K562 (cell line): Measurements from ENCODE around the gene ABCF2. TPM values are rescaled to one million over a fixed set of nuclear protein-coding genes. Genes with fewer than 3 reads are reported as not detected.

Source experiments
- ATAC-seq: fragments of 200-7000 bp; cut with Tn5 transposase; 3 replicates; pipeline ENCODE4 v1.9.1; 2020; ENCODE audit warnings: moderate library complexity
- BruUV-seq: library from RNA; stranded (reverse); fragments of 400-500 nt; replicated peaks from 2 replicates; lab custom pipeline; 2021; lab: Mats Ljungman, UMichigan
- CTCF ChIA-PET: fragments of 300-600 bp; formaldehyde crosslinking; extraction: SDS; loops from one replicate; lab custom pipeline; 2021; ENCODE audit warnings: low intra/inter-chr PET ratio; lab: Yijun Ruan, JAX
- POLR2A ChIA-PET: fragments of 300-600, 350-650 bp; sonication (Branson Sonifier 250); formaldehyde crosslinking; extraction: SDS; loops from one replicate; lab custom pipeline; 2021; ENCODE audit warnings: antibody characterized with exemption, inconsistent platforms; lab: Yijun Ruan, JAX
- DNase-seq, 4 experiments: peaks; one replicate each; pipeline versions ENCODE4 v3.0.0 to v3.0.0-alpha.2; 2011 to 2018; ENCODE audit warnings: low spot score in 3 of 4, mixed read lengths in 3 of 4; ENCODE audit errors: extremely low read depth in 1 of 4
- FAIRE-seq: peaks from 2 replicates; lab custom pipeline; 2011; peaks lifted over from hg19 to GRCh38; lab: Jason Lieb, UNC
- H2AFZ ChIP-seq: 2 replicates; pipeline ENCODE4 v1.6.0; 2011; ENCODE audit warnings: low read depth, low read length, control low read depth, inconsistent platforms
- H3K27ac ChIP-seq: fragments of 200-600 bp; 3 replicates; pipeline ENCODE4 v1.8.0; 2011; ENCODE audit warnings: low read depth, mild to moderate bottlenecking, control low read depth, inconsistent platforms, low read length, moderate library complexity, mixed read lengths; ENCODE audit errors: extremely low read depth
- H3K27me3 ChIP-seq, 2 experiments: fragments of 300-600 bp in 1 of 2; 2 replicates in 1 of 2; 3 replicates in 1 of 2; pipeline versions ENCODE4 v1.6.0 to v1.8.0; 2011; ENCODE audit warnings: inconsistent platforms in 2 of 2, low read length in 2 of 2, mild to moderate bottlenecking in 1 of 2, mixed read lengths in 1 of 2, moderate library complexity in 1 of 2; ENCODE audit not compliant: control insufficient read depth in 2 of 2, insufficient read depth in 2 of 2
- H3K36me3 ChIP-seq: fragments of 300-600 bp; 3 replicates; pipeline ENCODE4 v1.8.0; 2011; ENCODE audit warnings: mild to moderate bottlenecking, low read length, inconsistent platforms; ENCODE audit not compliant: control insufficient read depth, insufficient read depth
- H3K4me1 ChIP-seq, 2 experiments: fragments of 200-600 bp in 1 of 2; replicated peaks in 1 of 2; 2 replicates in 1 of 2; 3 replicates in 1 of 2; pipeline versions ENCODE4 v1.5.1 to v1.8.0; 2011; ENCODE audit warnings: inconsistent platforms in 2 of 2, low read length in 2 of 2, mild to moderate bottlenecking in 1 of 2, mixed read lengths in 1 of 2, moderate library complexity in 1 of 2; ENCODE audit not compliant: control insufficient read depth in 2 of 2, insufficient read depth in 2 of 2
- H3K4me2 ChIP-seq: 2 replicates; pipeline ENCODE4 v1.6.1; 2011; ENCODE audit warnings: low read length, control low read depth, inconsistent platforms, mixed read lengths; ENCODE audit not compliant: insufficient read depth
- H3K4me3 ChIP-seq: fragments of 200-600 bp; sonication (generic), shearing (Covaris generic); 2 replicates; pipeline ENCODE4 v1.5.1; 2016; ENCODE audit warnings: control low read depth, inconsistent platforms
- H3K79me2 ChIP-seq: fragments of 200-600 bp; 3 replicates; pipeline ENCODE4 v1.8.0; 2011; ENCODE audit warnings: low read length, inconsistent platforms; ENCODE audit not compliant: control insufficient read depth, insufficient read depth
- H3K9ac ChIP-seq, 2 experiments: 2 replicates each; pipeline versions ENCODE4 v1.6.0 to v1.6.1; 2011; ENCODE audit warnings: low read depth in 2 of 2, low read length in 2 of 2, control low read depth in 1 of 2, inconsistent platforms in 1 of 2, mild to moderate bottlenecking in 1 of 2, mixed read lengths in 1 of 2; ENCODE audit not compliant: insufficient read depth in 1 of 2
- H3K9me1 ChIP-seq: one replicate; pipeline ENCODE4 v1.6.0; 2011; ENCODE audit warnings: inconsistent platforms, mild to moderate bottlenecking, low read length, moderate library complexity; ENCODE audit not compliant: control insufficient read depth, insufficient read depth
- H3K9me3 ChIP-seq: replicated peaks from 2 replicates; pipeline ENCODE4 v1.5.1; 2011; ENCODE audit warnings: low read depth, low read length, inconsistent platforms; ENCODE audit not compliant: control insufficient read depth, insufficient read depth
- H4K20me1 ChIP-seq: replicated peaks from 2 replicates; pipeline ENCODE4 v1.6.1; 2011; ENCODE audit warnings: low read length, inconsistent platforms, mixed read lengths; ENCODE audit not compliant: control insufficient read depth, insufficient read depth
- FOXA1 ChIP-seq: fragments of 450-650 bp; IDR thresholded peaks from 2 replicates; pipeline ENCODE4 v1.6.1; 2016; ENCODE audit warnings: mild to moderate bottlenecking, borderline replicate concordance
- MYNN ChIP-seq, 2 experiments: sonication (generic); formaldehyde crosslinking in 1 of 2; IDR thresholded peaks; 2 replicates each; pipeline versions ENCODE4 v1.5.0 to v1.6.1; 2016 to 2020; ENCODE audit warnings: antibody characterized with exemption in 1 of 2, missing genetic modification reagents in 1 of 2
- NCOA2 ChIP-seq, 2 experiments: fragments of 450-650 bp; IDR thresholded peaks; 2 replicates each; pipeline ENCODE4 v1.6.1; 2018; ENCODE audit warnings: mild to moderate bottlenecking in 2 of 2, moderate library complexity in 1 of 2; ENCODE audit not compliant: partially characterized antibody in 2 of 2
- POLR2AphosphoS2 ChIP-seq: IDR thresholded peaks from 2 replicates; pipeline ENCODE4 v1.6.1; 2012; ENCODE audit warnings: low read length, improper control_type of control experiment
- RBFOX2 ChIP-seq: fragments of 200-400 bp; formaldehyde crosslinking; IDR thresholded peaks from 2 replicates; pipeline ENCODE4 v1.6.1; 2017; ENCODE audit warnings: low read depth, mild to moderate bottlenecking, low read length, moderate library complexity
- WGBS: fragments of 100-300 bp; shearing (Covaris generic); methylation state at CpG from one replicate; pipeline ENCODE4 v1.1.6; 2016; ENCODE audit warnings: low coverage, mixed read lengths; ENCODE audit not compliant: insufficient coverage; ENCODE audit errors: missing lambda C conversion rate; 5-methylcytosine and 5-hydroxymethylcytosine counted together
- in situ Hi-C: fragments of 300-500 bp; cut with MboI; formaldehyde crosslinking; loops from 4 replicates; pipeline ENCODE4 v1.15.0; 2018; ENCODE audit warnings: inconsistent platforms, mixed read lengths
- intact Hi-C: fragments of 100-400 bp; cut with micrococcal nuclease; formaldehyde crosslinking; loops from 2 replicates; pipeline ENCODE4 v1.14.2; 2022
- polyA plus RNA-seq, 8 experiments: library from polyadenylated mRNA; depleted of rRNA in 4 of 8; stranded (reverse) in 5 of 8; unstranded in 3 of 8; fragments of >200 nt; fragmentation: Nextera tagmentation in 2 of 8; fragmentation: Illumina TruSeq in 1 of 8; extraction: Ambion mirVana in 2 of 8; extraction: Trizol in 1 of 8; gene quantifications; 2 replicates each; pipeline versions ENCODE4 v1.2.1 to v1.2.3, GENCODE V29; 2011 to 2014; ENCODE audit warnings: inconsistent platforms in 1 of 8, missing spikeins in 1 of 8
- total RNA-seq, 7 experiments: library from RNA; depleted of rRNA in 6 of 7; stranded (reverse); fragments of >200 nt in 6 of 7; fragmentation: Illumina TruSeq in 2 of 7; extraction: Trizol in 2 of 7; gene quantifications; 2 replicates each; pipeline versions ENCODE4 v1.2.1 to v1.2.3, GENCODE V29; 2011 to 2021; ENCODE audit warnings: low replicate concordance in 1 of 7
- TF ChIP-seq, protein P1 (sequence below): fragments of 150-350 bp; IDR thresholded peaks from 2 replicates; pipeline ENCODE4 v1.6.1; 2014; ENCODE audit warnings: low read depth, mild to moderate bottlenecking, low read length, borderline replicate concordance
- TF ChIP-seq, protein P2 (sequence below): sonication (generic); formaldehyde crosslinking; IDR thresholded peaks from 2 replicates; pipeline ENCODE4 v1.8.1; 2023; ENCODE audit warnings: mild to moderate bottlenecking, missing genetic modification reagents
- TF ChIP-seq, protein P3 (sequence below): fragments of 250-450 bp; sonication (Bioruptor Pico); IDR thresholded peaks from 2 replicates; pipeline ENCODE4 v1.8.0; 2022; ENCODE audit warnings: moderate library complexity, mild to moderate bottlenecking, inconsistent platforms

Gene ABCF2
- total and polyA plus RNA-seq, 9 of the 15 experiments (the other 6 are each of a cell fraction or from before 2014, with no cell fraction given), result 62.1 to 224 (median 113) TPM

DNA sequence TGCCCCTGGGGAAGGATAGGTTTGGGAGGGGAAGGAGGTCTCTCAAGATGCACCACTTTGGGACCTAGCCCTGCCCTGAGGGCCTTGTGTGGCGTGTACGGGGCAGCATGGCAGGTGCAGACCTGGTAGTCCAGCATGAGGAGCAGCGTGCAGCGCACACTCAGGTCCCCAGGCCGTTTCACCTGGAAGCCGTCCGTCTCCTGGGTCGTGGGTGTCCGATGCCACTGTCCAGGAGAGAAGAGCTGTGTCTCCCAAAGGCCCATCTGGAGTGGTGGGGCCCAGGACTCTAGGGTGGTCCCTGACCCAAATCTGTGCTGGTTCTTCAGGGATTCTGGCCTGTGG, 14.7 kb upstream of the ABCF2 start:
- DNase-seq (no peak), FAIRE-seq (no peak), ATAC-seq (no peak)
- BruUV-seq, result no TSS peak
- Histone ChIP-seq H3K79me2 (no peaks in the 10 kb centered on the region), H4K20me1 (peaks cover 56% of the 10 kb centered on the region), H3K27me3 (peaks cover 0 to 16% of the 10 kb centered on the region in 2 experiments; a peak in 1 of 5 replicates), H3K9me3 (no peaks in the 10 kb centered on the region), H3K4me2 (no peak overlapping the region), H3K9me1 (peaks cover 8% of the 10 kb centered on the region), H3K4me1 (peaks cover 16 to 50% of the 10 kb centered on the region in 2 experiments; a peak in 4 of 5 replicates), H3K4me3 (no peak overlapping the region), H3K27ac (no peak overlapping the region), H2AFZ (no peak overlapping the region), H3K36me3 (peaks cover 16% of the 10 kb centered on the region; the same call in 2 of the 3 replicates), H3K9ac (peak overlapping the region in 1 of 2 experiments; percentile 1; a peak in 1 of 4 replicates)
- POLR2A ChIA-PET, result interaction anchor here (0.6 to 3.5 kb wide), 7 partner anchors 8 to 108 kb away, joined by 3 to 34 read pairs (median 4); partner anchors contain the start of genes ABCF2 and CHPF2
- intact Hi-C loops (loop anchor here (2.0 to 5.0 kb wide), 2 partner anchors 35 to 49 kb away; no protein-coding TSS in a partner anchor), in situ Hi-C loops (no loop called here)
- whole genome bisulfite sequencing, result 60% methylated on average over 9 of the region's 9 CpGs
- CTCF ChIA-PET, result no interaction called here
- TF ChIP-seq MYNN (IDR thresholded peaks at IDR 0.05) (no peak), MYNN (CRISPR knock-in tag; IDR thresholded peaks at IDR 0.05) (no peak), RBFOX2 (0 out of 2 replicates have a peak, but pooled peaks have one; percentile 30), NCOA2 (IDR thresholded peaks at IDR 0.05; ENCODE audit: partially characterized antibody in 2 of 2) (no peak), POLR2AphosphoS2 (0 out of 2 replicates have a peak, but pooled peaks have one; percentile 35), FOXA1 (no peak)
- TF ChIP-seq, protein P1, sequence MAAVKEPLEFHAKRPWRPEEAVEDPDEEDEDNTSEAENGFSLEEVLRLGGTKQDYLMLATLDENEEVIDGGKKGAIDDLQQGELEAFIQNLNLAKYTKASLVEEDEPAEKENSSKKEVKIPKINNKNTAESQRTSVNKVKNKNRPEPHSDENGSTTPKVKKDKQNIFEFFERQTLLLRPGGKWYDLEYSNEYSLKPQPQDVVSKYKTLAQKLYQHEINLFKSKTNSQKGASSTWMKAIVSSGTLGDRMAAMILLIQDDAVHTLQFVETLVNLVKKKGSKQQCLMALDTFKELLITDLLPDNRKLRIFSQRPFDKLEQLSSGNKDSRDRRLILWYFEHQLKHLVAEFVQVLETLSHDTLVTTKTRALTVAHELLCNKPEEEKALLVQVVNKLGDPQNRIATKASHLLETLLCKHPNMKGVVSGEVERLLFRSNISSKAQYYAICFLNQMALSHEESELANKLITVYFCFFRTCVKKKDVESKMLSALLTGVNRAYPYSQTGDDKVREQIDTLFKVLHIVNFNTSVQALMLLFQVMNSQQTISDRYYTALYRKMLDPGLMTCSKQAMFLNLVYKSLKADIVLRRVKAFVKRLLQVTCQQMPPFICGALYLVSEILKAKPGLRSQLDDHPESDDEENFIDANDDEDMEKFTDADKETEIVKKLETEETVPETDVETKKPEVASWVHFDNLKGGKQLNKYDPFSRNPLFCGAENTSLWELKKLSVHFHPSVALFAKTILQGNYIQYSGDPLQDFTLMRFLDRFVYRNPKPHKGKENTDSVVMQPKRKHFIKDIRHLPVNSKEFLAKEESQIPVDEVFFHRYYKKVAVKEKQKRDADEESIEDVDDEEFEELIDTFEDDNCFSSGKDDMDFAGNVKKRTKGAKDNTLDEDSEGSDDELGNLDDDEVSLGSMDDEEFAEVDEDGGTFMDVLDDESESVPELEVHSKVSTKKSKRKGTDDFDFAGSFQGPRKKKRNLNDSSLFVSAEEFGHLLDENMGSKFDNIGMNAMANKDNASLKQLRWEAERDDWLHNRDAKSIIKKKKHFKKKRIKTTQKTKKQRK, result no peak
- TF ChIP-seq, protein P2, sequence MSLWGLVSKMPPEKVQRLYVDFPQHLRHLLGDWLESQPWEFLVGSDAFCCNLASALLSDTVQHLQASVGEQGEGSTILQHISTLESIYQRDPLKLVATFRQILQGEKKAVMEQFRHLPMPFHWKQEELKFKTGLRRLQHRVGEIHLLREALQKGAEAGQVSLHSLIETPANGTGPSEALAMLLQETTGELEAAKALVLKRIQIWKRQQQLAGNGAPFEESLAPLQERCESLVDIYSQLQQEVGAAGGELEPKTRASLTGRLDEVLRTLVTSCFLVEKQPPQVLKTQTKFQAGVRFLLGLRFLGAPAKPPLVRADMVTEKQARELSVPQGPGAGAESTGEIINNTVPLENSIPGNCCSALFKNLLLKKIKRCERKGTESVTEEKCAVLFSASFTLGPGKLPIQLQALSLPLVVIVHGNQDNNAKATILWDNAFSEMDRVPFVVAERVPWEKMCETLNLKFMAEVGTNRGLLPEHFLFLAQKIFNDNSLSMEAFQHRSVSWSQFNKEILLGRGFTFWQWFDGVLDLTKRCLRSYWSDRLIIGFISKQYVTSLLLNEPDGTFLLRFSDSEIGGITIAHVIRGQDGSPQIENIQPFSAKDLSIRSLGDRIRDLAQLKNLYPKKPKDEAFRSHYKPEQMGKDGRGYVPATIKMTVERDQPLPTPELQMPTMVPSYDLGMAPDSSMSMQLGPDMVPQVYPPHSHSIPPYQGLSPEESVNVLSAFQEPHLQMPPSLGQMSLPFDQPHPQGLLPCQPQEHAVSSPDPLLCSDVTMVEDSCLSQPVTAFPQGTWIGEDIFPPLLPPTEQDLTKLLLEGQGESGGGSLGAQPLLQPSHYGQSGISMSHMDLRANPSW, result no peak
- TF ChIP-seq, protein P3, sequence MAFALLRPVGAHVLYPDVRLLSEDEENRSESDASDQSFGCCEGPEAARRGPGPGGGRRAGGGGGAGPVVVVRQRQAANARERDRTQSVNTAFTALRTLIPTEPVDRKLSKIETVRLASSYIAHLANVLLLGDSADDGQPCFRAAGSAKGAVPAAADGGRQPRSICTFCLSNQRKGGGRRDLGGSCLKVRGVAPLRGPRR, result no peak
